Endodermal cell (in vitro differentiated cells): ENCODE measurements around the gene PRDM7. TPM values are rescaled to one million over a fixed set of nuclear protein-coding genes. Genes with fewer than 3 reads are reported as not detected.
"Not testable (repeated sequence)": the region's sequence is repeated elsewhere in the genome, so short reads cannot be mapped to it uniquely, and the experiment has no call there.

Source experiments
- DNase-seq: peaks from one replicate; pipeline ENCODE4 v3.0.0-alpha.2; 2017
- H3K27ac ChIP-seq: 2 replicates; pipeline ENCODE4 v1.5.1; 2013; ENCODE audit warnings: mild to moderate bottlenecking, low read depth, low read length, moderate library complexity
- H3K27me3 ChIP-seq: 2 replicates; pipeline ENCODE4 v1.6.1; 2013; ENCODE audit warnings: mild to moderate bottlenecking, low read length, moderate library complexity; ENCODE audit not compliant: insufficient read depth, control insufficient read depth, poor library complexity, severe bottlenecking
- H3K36me3 ChIP-seq: 2 replicates; pipeline ENCODE4 v1.7.0; 2013; ENCODE audit warnings: mild to moderate bottlenecking, low read length, moderate library complexity; ENCODE audit not compliant: control insufficient read depth, insufficient read depth
- H3K4me1 ChIP-seq: one replicate; pipeline ENCODE4 v1.7.0; 2013; ENCODE audit warnings: low read length; ENCODE audit not compliant: control insufficient read depth, insufficient read depth
- H3K4me3 ChIP-seq: 2 replicates; pipeline ENCODE4 v1.5.1; 2013; ENCODE audit warnings: mild to moderate bottlenecking, low read length, moderate library complexity
- H3K9ac ChIP-seq: 2 replicates; pipeline ENCODE4 v1.6.1; 2013; ENCODE audit warnings: mild to moderate bottlenecking, low read length, moderate library complexity; ENCODE audit not compliant: poor library complexity, severe bottlenecking; ENCODE audit errors: extremely low read depth
- H3K9me3 ChIP-seq: 2 replicates; pipeline ENCODE4 v1.6.1; 2013; ENCODE audit warnings: mild to moderate bottlenecking, low read length, moderate library complexity; ENCODE audit not compliant: control insufficient read depth
- H3K27ac Mint-ChIP-seq: 2 replicates; pipeline ENCODE4 v1.8.0; 2020; ENCODE audit warnings: mixed read lengths
- H3K27me3 Mint-ChIP-seq: 2 replicates; pipeline ENCODE4 v1.8.0; 2021; ENCODE audit warnings: mild to moderate bottlenecking, mixed read lengths; ENCODE audit not compliant: insufficient read depth
- H3K36me3 Mint-ChIP-seq: 2 replicates; pipeline ENCODE4 v1.8.0; 2020; ENCODE audit warnings: low read depth, mixed read lengths
- H3K4me1 Mint-ChIP-seq: 2 replicates; pipeline ENCODE4 v1.8.0; 2020; ENCODE audit warnings: mixed read lengths
- H3K4me3 Mint-ChIP-seq: 2 replicates; pipeline ENCODE4 v1.8.0; 2020; ENCODE audit warnings: mild to moderate bottlenecking, moderate library complexity, mixed read lengths
- H3K9me3 Mint-ChIP-seq: 2 replicates; pipeline ENCODE4 v1.8.0; 2020; ENCODE audit warnings: mild to moderate bottlenecking, mixed read lengths
- CTCF ChIP-seq: fragments of 200-600 bp; sonication (generic); conservative IDR thresholded peaks from 2 replicates; pipeline ENCODE4 v1.5.0; 2021; ENCODE audit warnings: antibody characterized with exemption, mild to moderate bottlenecking
- WGBS, 2 experiments: methylation state at CpG; one replicate each; pipeline versions ENCODE4 v1.1.5 to v1.1.7; 2013; ENCODE audit warnings: missing lambda C conversion rate in 2 of 2, mixed read lengths in 1 of 2; ENCODE audit not compliant: insufficient coverage in 1 of 2, insufficient read length in 1 of 2; 5-methylcytosine and 5-hydroxymethylcytosine counted together
- total RNA-seq, 2 donors: library from RNA; stranded (reverse); fragmentation: NEBNext Ultra II Directional in 1 of 2; extraction: Animal tissue kit (Norgen Biotek cat#: 25700) in 1 of 2; gene quantifications; 2 replicates in 1 of 2; 3 replicates in 1 of 2; pipeline ENCODE4 v1.2.1, GENCODE V29; 2021

Gene PRDM7
- total RNA-seq, 2 donors from 2014 or later = not detected

- H3K27ac ChIP-seq = no peak overlapping the region
- H3K36me3 ChIP-seq = no peaks in the 10 kb centered on the region
- Mint-ChIP-seq H3K4me1 (no peaks in the 10 kb centered on the region), H3K36me3 (no peaks in the 10 kb centered on the region), H3K9me3 (peaks cover 11% of the 10 kb centered on the region), H3K27ac (no peak overlapping the region), H3K4me3 (no peak overlapping the region), H3K27me3 (peaks cover 75% of the 10 kb centered on the region)
- peaks cover 6% of the 10 kb centered on the region for H3K9me3 ChIP-seq
- H3K4me1 ChIP-seq = no peaks in the 10 kb centered on the region
- no peak overlapping the region for H3K4me3 ChIP-seq
- no peak for DNase-seq
- WGBS, 2 experiments = 88 to 100% methylated on average over 2 of the region's 2 CpGs
- TF ChIP-seq CTCF = no peak
- no peak overlapping the region for H3K9ac ChIP-seq
- no peaks in the 10 kb centered on the region for H3K27me3 ChIP-seq
Observed at GRCh38 chr16:90070440-90070839, 6.7 kb downstream of the PRDM7 start.

- Histone ChIP-seq H3K9ac (no peak overlapping the region), H3K4me3 (no peak overlapping the region), H3K27ac (no peak overlapping the region), H3K9me3 (peaks cover 7% of the 10 kb centered on the region), H3K36me3 (no peaks in the 10 kb centered on the region), H3K4me1 (no peaks in the 10 kb centered on the region), H3K27me3 (no peaks in the 10 kb centered on the region)
- peaks cover 8% of the 10 kb centered on the region for H3K4me1 Mint-ChIP-seq
- TF ChIP-seq CTCF = no peak
- H3K36me3 Mint-ChIP-seq = no peaks in the 10 kb centered on the region
- no peak overlapping the region for H3K4me3 Mint-ChIP-seq
- peaks cover 56% of the 10 kb centered on the region for H3K27me3 Mint-ChIP-seq
- WGBS, 2 experiments = 70 to 81% methylated on average over 2 of the region's 3 CpGs
- H3K27ac Mint-ChIP-seq = no peak overlapping the region
- peaks cover 10% of the 10 kb centered on the region for H3K9me3 Mint-ChIP-seq
- no peak for DNase-seq
Observed at GRCh38 chr16:90061437-90061836, 15.7 kb downstream of the PRDM7 start.

GRCh38 chr16:90057738-90058173, 19.4 kb downstream of the PRDM7 start:
- Histone ChIP-seq H3K4me1 (no peaks in the 10 kb centered on the region), H3K4me3 (no peak overlapping the region), H3K36me3 (no peaks in the 10 kb centered on the region), H3K27me3 (no peaks in the 10 kb centered on the region), H3K9me3 (peaks cover 34% of the 10 kb centered on the region), H3K9ac (no peak overlapping the region), H3K27ac (no peak overlapping the region)
- Mint-ChIP-seq H3K36me3 (peaks cover 4% of the 10 kb centered on the region), H3K4me3 (no peak overlapping the region), H3K27ac (no peak overlapping the region), H3K9me3 (peaks cover 45% of the 10 kb centered on the region), H3K4me1 (peaks cover 8% of the 10 kb centered on the region), H3K27me3 (peaks cover 38% of the 10 kb centered on the region)
- TF ChIP-seq CTCF = no peak
- WGBS, 2 experiments = 74 to 87% methylated on average over 5 to 8 of the region's 8 CpGs
- no peak for DNase-seq

- H3K4me1 ChIP-seq, DNase-seq, H3K27ac ChIP-seq, H3K27ac Mint-ChIP-seq, H3K4me1 Mint-ChIP-seq, H3K4me3 Mint-ChIP-seq, H3K9ac ChIP-seq, H3K36me3 Mint-ChIP-seq, H3K36me3 ChIP-seq, H3K4me3 ChIP-seq, H3K27me3 ChIP-seq: not testable (repeated sequence)
- peaks cover 34% of the 10 kb centered on the region for H3K9me3 ChIP-seq
- 85 to 86% methylated on average over 14 to 15 of the region's 15 CpGs for WGBS, 2 experiments
- peaks cover 50% of the 10 kb centered on the region for H3K9me3 Mint-ChIP-seq
- H3K27me3 Mint-ChIP-seq = peaks cover 27% of the 10 kb centered on the region
Observed at GRCh38 chr16:90056521-90056920, 20.6 kb downstream of the PRDM7 start.
